ENCODE results near the gene S100Z. TPM values are rescaled to one million over a fixed set of nuclear protein-coding genes. Genes with fewer than 3 reads are reported as not detected.

The S100Z gene
- total RNA-seq, 4 donors from 2014 or later: 0.80 TPM; not detected in 3

- in situ Hi-C loops (cut with MboI; ENCODE audit: low pct_ligation_motif_present in 1 of 4, low pct_unique_long_range_greater_than_20kb in 1 of 4, low sequenced_read_pairs in 3 of 4) (no loop called here), intact Hi-C loops (cut with DNase I; ENCODE audit: low total_unique reads) (no loop called here)
- Histone ChIP-seq H3K27ac (no peak overlapping the region), H3K27me3 (peaks cover 1% of the 10 kb centered on the region), H3K36me3 (no peaks in the 10 kb centered on the region), H3K4me3 (no peak overlapping the region), H3K9me3 (no peaks in the 10 kb centered on the region), H3K4me1 (no peaks in the 10 kb centered on the region)
- 57 to 60% methylated on average over 3 to 4 of the region's 4 CpGs for WGBS, 2 donors (ENCODE audit: low coverage in 1 of 2)
- TF ChIP-seq EP300 (IDR thresholded peaks at IDR 0.05; ENCODE audit: low read depth) (no peak), POLR2AphosphoS5 (IDR thresholded peaks at IDR 0.05) (no peak), POLR2A (IDR thresholded peaks at IDR 0.05) (no peak), CTCF (IDR thresholded peaks at IDR 0.05) (no peak)
- DNase-seq: no peak
Observed at GRCh38 chr5:76947082-76947503, 97.3 kb downstream of the S100Z start.

DNA sequence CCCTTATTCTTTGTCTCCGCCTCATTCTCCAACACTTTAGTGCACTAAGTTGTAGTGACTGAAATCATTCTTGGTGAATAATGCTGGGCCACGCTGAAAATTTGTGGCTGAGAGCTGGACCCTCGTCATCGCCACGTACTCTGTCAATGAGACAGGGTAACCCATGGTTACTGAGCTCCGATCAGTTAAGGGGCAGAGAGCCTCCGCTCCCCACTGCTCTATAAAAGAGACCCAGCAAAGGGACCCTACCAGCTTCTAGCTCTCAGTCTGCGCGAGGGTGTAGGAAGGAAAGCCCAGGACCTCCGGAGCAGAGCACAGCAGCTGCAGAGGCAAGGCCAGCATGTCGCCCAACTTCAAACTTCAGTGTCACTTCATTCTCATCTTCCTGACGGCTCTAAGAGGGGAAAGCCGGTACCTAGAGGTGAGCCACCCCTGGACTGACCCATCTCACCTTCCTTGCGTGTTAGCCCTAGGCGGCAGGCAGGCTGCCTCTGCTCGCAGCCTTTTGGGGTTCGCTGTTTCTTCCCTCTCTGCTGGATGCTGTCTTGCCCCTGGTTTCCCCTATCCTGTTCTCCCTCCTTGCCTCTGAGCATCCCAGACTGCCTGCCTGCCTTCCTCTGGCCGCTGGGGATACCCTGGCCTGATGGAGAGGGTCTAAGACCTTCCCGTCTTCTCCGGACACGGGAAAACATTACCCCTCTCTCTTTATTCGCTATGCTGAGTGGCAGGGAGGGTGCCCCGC is 103.2 kb downstream of the S100Z start, which contains the start of gene CRHBP:
TSS of gene CRHBP (plus strand) at position 251 of the 742 bp plus-strand sequence. CDS start at position 341, 90 bp downstream.
- in situ Hi-C loops (cut with MboI; ENCODE audit: low pct_ligation_motif_present in 1 of 4, low pct_unique_long_range_greater_than_20kb in 1 of 4, low sequenced_read_pairs in 3 of 4): no loop called here
- intact Hi-C loops (cut with DNase I; ENCODE audit: low total_unique reads): no loop called here
- Histone ChIP-seq H3K27me3 (peaks cover 42% of the 10 kb centered on the region), H3K4me3 (peak within 1 kb of the TSS in 2 of 4 donors; percentile 2 to 36), H3K27ac (no peak within 1 kb of the TSS), H3K36me3 (no peaks in the 10 kb centered on the region), H3K4me1 (peaks cover 0 to 5% (median 0%) of the 10 kb centered on the region in 4 donors), H3K9me3 (no peaks in the 10 kb centered on the region)
- TF ChIP-seq EP300 (IDR thresholded peaks at IDR 0.05; ENCODE audit: low read depth) (no peak), POLR2AphosphoS5 (IDR thresholded peaks at IDR 0.05) (no peak), POLR2A (IDR thresholded peaks at IDR 0.05) (no peak), CTCF (IDR thresholded peaks at IDR 0.05) (no peak)
- DNase-seq: no peak
- WGBS, 2 donors (ENCODE audit: low coverage in 1 of 2): 44 to 70% methylated on average over 2 to 23 of the region's 23 CpGs

DNA sequence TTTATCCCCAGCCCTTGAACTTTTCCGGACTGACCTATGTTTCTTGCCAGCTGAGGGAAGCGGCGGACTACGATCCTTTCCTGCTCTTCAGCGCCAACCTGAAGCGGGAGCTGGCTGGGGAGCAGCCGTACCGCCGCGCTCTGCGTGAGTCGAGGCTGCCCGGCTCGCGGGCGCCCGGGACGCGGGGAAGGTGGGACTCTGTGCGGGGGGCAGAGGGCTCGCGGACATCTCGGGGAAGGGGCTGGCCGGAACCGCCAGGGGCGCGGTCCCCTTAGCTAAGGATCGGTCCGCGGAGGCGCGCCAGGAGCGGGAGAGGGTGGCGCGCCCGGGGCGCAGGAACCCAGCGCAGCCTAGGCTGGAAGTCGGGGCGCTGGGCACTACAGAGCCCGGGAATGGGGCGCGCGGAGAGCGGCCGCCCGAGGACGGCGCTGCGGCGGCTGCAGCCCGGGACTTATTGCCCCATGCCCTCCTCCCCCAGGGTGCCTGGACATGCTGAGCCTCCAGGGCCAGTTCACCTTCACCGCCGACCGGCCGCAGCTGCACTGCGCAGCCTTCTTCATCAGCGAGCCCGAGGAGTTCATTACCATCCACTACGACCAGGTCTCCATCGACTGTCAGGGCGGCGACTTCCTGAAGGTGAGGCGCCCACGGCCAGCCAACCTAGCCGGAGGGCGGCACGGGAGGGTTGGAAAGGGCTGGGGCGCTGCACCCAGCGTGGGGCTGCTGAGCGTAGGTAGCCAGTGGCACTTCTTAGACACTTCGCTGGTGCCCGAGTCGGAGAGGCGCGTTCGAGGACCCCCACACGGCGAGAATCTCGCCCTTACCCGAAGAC is 104.0 kb downstream of the S100Z start:
- H3K4me1 ChIP-seq: peaks cover 0 to 5% (median 0%) of the 10 kb centered on the region in 4 donors
- no peak for DNase-seq
- peak overlapping the region in 2 of 4 donors; percentile 2 to 36 for H3K4me3 ChIP-seq
- TF ChIP-seq EP300 (IDR thresholded peaks at IDR 0.05; ENCODE audit: low read depth) (no peak), POLR2AphosphoS5 (IDR thresholded peaks at IDR 0.05) (no peak), CTCF (IDR thresholded peaks at IDR 0.05) (no peak), POLR2A (IDR thresholded peaks at IDR 0.05) (no peak)
- WGBS, 2 donors (ENCODE audit: low coverage in 1 of 2): 21% methylated on average over 34 of the region's 81 CpGs; no CpG with 5 or more reads in 1 of the 2 donors
- H3K27me3 ChIP-seq: peaks cover 42% of the 10 kb centered on the region
- H3K36me3 ChIP-seq: no peaks in the 10 kb centered on the region
- H3K9me3 ChIP-seq: no peaks in the 10 kb centered on the region
- in situ Hi-C loops (cut with MboI; ENCODE audit: low pct_ligation_motif_present in 1 of 4, low pct_unique_long_range_greater_than_20kb in 1 of 4, low sequenced_read_pairs in 3 of 4) (no loop called here), intact Hi-C loops (cut with DNase I; ENCODE audit: low total_unique reads) (no loop called here)
- H3K27ac ChIP-seq: no peak overlapping the region

- no peak for TF ChIP-seq CTCF (IDR thresholded peaks at IDR 0.05)
- no peak for TF ChIP-seq POLR2AphosphoS5 (IDR thresholded peaks at IDR 0.05)
- no peak for TF ChIP-seq POLR2A (IDR thresholded peaks at IDR 0.05)
- DNase-seq: no peak
- Histone ChIP-seq H3K4me3 (peak overlapping the region in 2 of 4 donors; percentile 2 to 36), H3K27ac (no peak overlapping the region), H3K4me1 (peaks cover 0 to 5% (median 0%) of the 10 kb centered on the region in 4 donors), H3K9me3 (no peaks in the 10 kb centered on the region), H3K36me3 (no peaks in the 10 kb centered on the region), H3K27me3 (peaks cover 42% of the 10 kb centered on the region)
- intact Hi-C loops (cut with DNase I; ENCODE audit: low total_unique reads): no loop called here
- in situ Hi-C loops (cut with MboI; ENCODE audit: low pct_ligation_motif_present in 1 of 4, low pct_unique_long_range_greater_than_20kb in 1 of 4, low sequenced_read_pairs in 3 of 4): no loop called here
- WGBS, 2 donors (ENCODE audit: low coverage in 1 of 2): 43% methylated on average over 25 of the region's 25 CpGs; no CpG with 5 or more reads in 1 of the 2 donors
Observed at GRCh38 chr5:76954383-76954763, 104.6 kb downstream of the S100Z start.
